ENCODE data around the gene PLEKHA8. TPM values are rescaled to one million over a fixed set of nuclear protein-coding genes. Genes with fewer than 3 reads are reported as not detected.

The PLEKHA8 gene
- total RNA-seq, 1 donor from 2014 or later, result 43.8 TPM

- DNase-seq (ENCODE audit: low spot score), result no peak
- TF ChIP-seq CTCF (IDR thresholded peaks at IDR 0.05; ENCODE audit: unreplicated experiment), result no peak
- no peak overlapping the region for H3K27ac Mint-ChIP-seq (ENCODE audit: unreplicated experiment)
- H3K4me1 Mint-ChIP-seq (ENCODE audit: unreplicated experiment), result peaks cover 33% of the 10 kb centered on the region
- H3K4me3 Mint-ChIP-seq (ENCODE audit: unreplicated experiment), result no peak overlapping the region
- no peaks in the 10 kb centered on the region for H3K36me3 Mint-ChIP-seq (ENCODE audit: low read depth, unreplicated experiment)
- H3K9me3 Mint-ChIP-seq (ENCODE audit: unreplicated experiment), result no peaks in the 10 kb centered on the region
- H3K27me3 Mint-ChIP-seq (ENCODE audit: unreplicated experiment), result no peaks in the 10 kb centered on the region
These were observed 1.5 kb downstream of the PLEKHA8 start for GRCh38 chr7:30029696-30030095.

DNA sequence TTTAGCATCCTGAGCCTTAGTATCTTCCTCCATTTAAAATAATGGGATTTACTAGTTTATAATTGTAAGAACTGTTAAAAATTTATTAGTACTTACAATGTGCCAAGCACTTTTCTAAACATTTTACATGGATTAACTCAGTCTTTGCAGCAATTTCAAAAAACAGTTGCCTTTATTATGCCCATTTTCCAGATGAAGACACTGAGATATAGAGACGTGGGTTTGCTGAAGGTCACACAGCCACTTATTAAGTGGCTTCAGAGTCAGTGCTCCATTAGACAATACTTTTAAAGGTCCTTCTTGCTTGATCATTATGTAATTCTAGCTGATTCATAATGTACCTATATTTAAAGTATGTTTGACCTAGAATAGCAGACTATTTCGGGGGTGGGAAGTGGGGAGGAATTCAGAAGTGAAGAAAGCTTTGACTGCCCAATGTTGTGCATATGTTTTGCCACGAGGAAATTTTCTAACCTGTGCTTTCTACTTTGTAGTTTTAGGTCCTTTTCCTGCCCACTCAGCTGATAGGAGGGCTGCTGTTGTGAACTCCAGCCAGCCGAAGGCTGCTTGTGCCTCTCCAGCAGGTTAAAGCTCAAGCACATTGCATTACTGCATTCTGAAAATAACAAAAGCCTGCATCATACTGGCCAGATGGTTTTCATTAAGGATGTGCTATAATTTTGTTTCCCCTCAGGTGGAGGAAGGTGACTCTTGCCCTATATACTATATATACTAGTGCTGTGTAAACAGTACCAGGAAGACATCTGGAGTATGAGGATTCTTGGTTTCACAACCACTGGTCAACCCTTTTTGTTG is 4.3 kb downstream of the PLEKHA8 start:
- no peak for TF ChIP-seq CTCF (IDR thresholded peaks at IDR 0.05; ENCODE audit: unreplicated experiment)
- Mint-ChIP-seq H3K36me3 (ENCODE audit: low read depth, unreplicated experiment) (no peaks in the 10 kb centered on the region), H3K27ac (ENCODE audit: unreplicated experiment) (no peak overlapping the region), H3K27me3 (ENCODE audit: unreplicated experiment) (no peaks in the 10 kb centered on the region), H3K4me1 (ENCODE audit: unreplicated experiment) (peaks cover 19% of the 10 kb centered on the region), H3K9me3 (ENCODE audit: unreplicated experiment) (no peaks in the 10 kb centered on the region), H3K4me3 (ENCODE audit: unreplicated experiment) (no peak overlapping the region)
- no peak for DNase-seq (ENCODE audit: low spot score)

- no peaks in the 10 kb centered on the region for H3K27me3 Mint-ChIP-seq (ENCODE audit: unreplicated experiment)
- no peaks in the 10 kb centered on the region for H3K9me3 Mint-ChIP-seq (ENCODE audit: unreplicated experiment)
- H3K27ac Mint-ChIP-seq (ENCODE audit: unreplicated experiment), result no peak overlapping the region
- no peak overlapping the region for H3K4me3 Mint-ChIP-seq (ENCODE audit: unreplicated experiment)
- TF ChIP-seq CTCF (IDR thresholded peaks at IDR 0.05; ENCODE audit: unreplicated experiment), result no peak
- peaks cover 15% of the 10 kb centered on the region for H3K4me1 Mint-ChIP-seq (ENCODE audit: unreplicated experiment)
- no peak for DNase-seq (ENCODE audit: low spot score)
- no peaks in the 10 kb centered on the region for H3K36me3 Mint-ChIP-seq (ENCODE audit: low read depth, unreplicated experiment)
These were observed 6.3 kb downstream of the PLEKHA8 start for GRCh38 chr7:30034501-30034900.

- Mint-ChIP-seq H3K27ac (ENCODE audit: unreplicated experiment) (no peak overlapping the region), H3K27me3 (ENCODE audit: unreplicated experiment) (no peaks in the 10 kb centered on the region), H3K4me1 (ENCODE audit: unreplicated experiment) (peaks cover 23% of the 10 kb centered on the region), H3K9me3 (ENCODE audit: unreplicated experiment) (no peaks in the 10 kb centered on the region), H3K36me3 (ENCODE audit: low read depth, unreplicated experiment) (no peaks in the 10 kb centered on the region), H3K4me3 (ENCODE audit: unreplicated experiment) (no peak overlapping the region)
- no peak for DNase-seq (ENCODE audit: low spot score)
- TF ChIP-seq CTCF (IDR thresholded peaks at IDR 0.05; ENCODE audit: unreplicated experiment), result no peak
These were observed 8.0 kb downstream of the PLEKHA8 start for GRCh38 chr7:30036220-30036619.

DNA sequence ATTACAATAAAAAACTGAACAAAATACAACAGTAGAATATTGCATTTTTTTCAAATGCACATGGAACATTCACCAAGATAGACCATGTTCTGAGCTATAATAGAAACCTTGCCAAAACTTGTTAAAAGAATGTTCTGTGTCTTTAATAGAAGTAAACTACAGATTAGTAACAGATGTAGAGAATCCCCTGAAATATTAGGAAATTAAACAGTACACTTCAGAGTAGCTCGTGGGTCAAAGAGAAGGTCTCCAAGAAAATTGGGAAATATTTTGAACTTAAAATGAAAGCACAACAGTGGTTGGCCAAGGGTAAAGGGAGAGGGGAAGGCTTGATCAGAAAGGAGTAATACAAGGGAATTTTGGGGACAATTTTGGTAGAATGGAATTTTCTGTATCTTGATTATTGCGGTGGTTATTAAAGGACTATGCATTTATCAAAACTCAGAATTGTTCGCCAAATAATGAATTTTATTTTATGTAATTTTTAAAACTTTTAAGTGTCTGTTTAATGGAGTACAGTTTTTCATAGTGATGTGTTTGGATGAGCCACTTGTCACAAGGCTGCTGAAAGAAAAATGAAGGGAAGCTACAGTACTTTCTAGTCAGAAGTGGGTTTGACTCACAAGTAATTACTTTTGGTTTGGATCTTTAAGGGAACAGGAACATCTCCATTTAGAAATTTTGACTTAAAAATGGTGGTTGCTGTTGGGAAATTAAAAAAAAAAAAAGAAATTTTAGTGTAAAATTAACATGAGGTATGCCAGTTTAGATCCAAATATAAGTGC is 10.2 kb downstream of the PLEKHA8 start:
- no peaks in the 10 kb centered on the region for H3K27me3 Mint-ChIP-seq (ENCODE audit: unreplicated experiment)
- DNase-seq (ENCODE audit: low spot score), result no peak
- no peak for TF ChIP-seq CTCF (IDR thresholded peaks at IDR 0.05; ENCODE audit: unreplicated experiment)

More for the DNA sequence above, 10.2 kb downstream of the PLEKHA8 start:
- Mint-ChIP-seq H3K27ac (ENCODE audit: unreplicated experiment) (no peak overlapping the region), H3K4me3 (ENCODE audit: unreplicated experiment) (no peak overlapping the region), H3K4me1 (ENCODE audit: unreplicated experiment) (peaks cover 17% of the 10 kb centered on the region), H3K9me3 (ENCODE audit: unreplicated experiment) (no peaks in the 10 kb centered on the region), H3K36me3 (ENCODE audit: low read depth, unreplicated experiment) (no peaks in the 10 kb centered on the region)
